ENCODE data around the gene KCNJ2. TPM values are rescaled to one million over a fixed set of nuclear protein-coding genes. Genes with fewer than 3 reads are reported as not detected.

KCNJ2 gene
- total RNA-seq, 4 donors from 2014 or later, result 2.7 to 18.0 (median 6.7) TPM

- WGBS, 2 donors, result 2% methylated on average over 37 to 45 of the region's 45 CpGs
- TF ChIP-seq EP300 (IDR thresholded peaks at IDR 0.05) (no peak), CTCF (IDR thresholded peaks at IDR 0.05) (peak; percentile 29 to 57 (median 46)), POLR2A (IDR thresholded peaks at IDR 0.05) (no peak)
- peak overlapping the region; percentile 48 to 63 (median 52) for H3K4me3 ChIP-seq
- H3K9me3 ChIP-seq, result no peaks in the 10 kb centered on the region
- peak overlapping the region; percentile 45 to 84 (median 72) for H3K27ac ChIP-seq
- no peaks in the 10 kb centered on the region for H3K36me3 ChIP-seq
- peaks cover 0 to 11% of the 10 kb centered on the region in 2 donors for H3K27me3 ChIP-seq
- peak; percentile 27 to 69 for DNase-seq (ENCODE audit: low spot score in 2 of 2)
- peaks cover 0 to 31% (median 3%) of the 10 kb centered on the region in 4 donors for H3K4me1 ChIP-seq
Measured at GRCh38 chr17:70168044-70168976, 1.0 kb upstream of the KCNJ2 start.

- Histone ChIP-seq H3K4me1 (peaks cover 0 to 31% (median 3%) of the 10 kb centered on the region in 4 donors), H3K36me3 (peaks cover 0 to 3% (median 0%) of the 10 kb centered on the region in 3 donors), H3K27ac (peak overlapping the region in 3 of 4 donors; percentile 46 to 84 (median 54)), H3K27me3 (peaks cover 0 to 11% of the 10 kb centered on the region in 2 donors), H3K4me3 (peak overlapping the region; percentile 48 to 63 (median 51)), H3K9me3 (no peaks in the 10 kb centered on the region)
- DNase-seq (ENCODE audit: low spot score in 2 of 2), result peak in 1 of 2 donors; percentile 22
- WGBS, 2 donors, result 9 to 10% methylated on average over 24 of the region's 24 CpGs
- TF ChIP-seq EP300 (IDR thresholded peaks at IDR 0.05) (no peak), CTCF (IDR thresholded peaks at IDR 0.05) (no peak), POLR2A (IDR thresholded peaks at IDR 0.05) (no peak)
Measured at GRCh38 chr17:70169709-70170597, 621 bp downstream of the KCNJ2 start.

GRCh38 chr17:70171159-70171558 lies 1.8 kb downstream of the KCNJ2 start:
- WGBS, 2 donors, result 42 to 48% methylated on average over 5 of the region's 5 CpGs
- Histone ChIP-seq H3K4me3 (peak overlapping the region in 1 of 4 donors; percentile 63), H3K9me3 (no peaks in the 10 kb centered on the region), H3K36me3 (peaks cover 0 to 14% (median 0%) of the 10 kb centered on the region in 3 donors), H3K27me3 (peaks cover 0 to 11% of the 10 kb centered on the region in 2 donors), H3K27ac (no peak overlapping the region), H3K4me1 (peaks cover 0 to 31% (median 3%) of the 10 kb centered on the region in 4 donors)
- TF ChIP-seq POLR2A (IDR thresholded peaks at IDR 0.05) (no peak), EP300 (IDR thresholded peaks at IDR 0.05) (no peak), CTCF (IDR thresholded peaks at IDR 0.05) (no peak)
- no peak for DNase-seq (ENCODE audit: low spot score in 2 of 2)

GRCh38 chr17:70172449-70172848 lies 3.1 kb downstream of the KCNJ2 start:
- no peaks in the 10 kb centered on the region for H3K9me3 ChIP-seq
- DNase-seq (ENCODE audit: low spot score in 2 of 2), result no peak
- H3K27me3 ChIP-seq, result peaks cover 0 to 11% of the 10 kb centered on the region in 2 donors
- H3K27ac ChIP-seq, result no peak overlapping the region
- H3K36me3 ChIP-seq, result peaks cover 0 to 17% (median 0%) of the 10 kb centered on the region in 3 donors
- no peak overlapping the region for H3K4me3 ChIP-seq
- H3K4me1 ChIP-seq, result peaks cover 0 to 31% (median 3%) of the 10 kb centered on the region in 4 donors
- WGBS, 2 donors, result 54 to 59% methylated on average over 2 of the region's 2 CpGs
- TF ChIP-seq POLR2A (IDR thresholded peaks at IDR 0.05) (no peak), EP300 (IDR thresholded peaks at IDR 0.05) (no peak), CTCF (IDR thresholded peaks at IDR 0.05) (no peak)

Data from tibial nerve (tissue), 4 donors.